ENCODE data around the gene NAA38. TPM values are rescaled to one million over a fixed set of nuclear protein-coding genes. Genes with fewer than 3 reads are reported as not detected.

NAA38 gene
- total RNA-seq, 1 experiment from 2014 or later = 50.2 TPM

DNA sequence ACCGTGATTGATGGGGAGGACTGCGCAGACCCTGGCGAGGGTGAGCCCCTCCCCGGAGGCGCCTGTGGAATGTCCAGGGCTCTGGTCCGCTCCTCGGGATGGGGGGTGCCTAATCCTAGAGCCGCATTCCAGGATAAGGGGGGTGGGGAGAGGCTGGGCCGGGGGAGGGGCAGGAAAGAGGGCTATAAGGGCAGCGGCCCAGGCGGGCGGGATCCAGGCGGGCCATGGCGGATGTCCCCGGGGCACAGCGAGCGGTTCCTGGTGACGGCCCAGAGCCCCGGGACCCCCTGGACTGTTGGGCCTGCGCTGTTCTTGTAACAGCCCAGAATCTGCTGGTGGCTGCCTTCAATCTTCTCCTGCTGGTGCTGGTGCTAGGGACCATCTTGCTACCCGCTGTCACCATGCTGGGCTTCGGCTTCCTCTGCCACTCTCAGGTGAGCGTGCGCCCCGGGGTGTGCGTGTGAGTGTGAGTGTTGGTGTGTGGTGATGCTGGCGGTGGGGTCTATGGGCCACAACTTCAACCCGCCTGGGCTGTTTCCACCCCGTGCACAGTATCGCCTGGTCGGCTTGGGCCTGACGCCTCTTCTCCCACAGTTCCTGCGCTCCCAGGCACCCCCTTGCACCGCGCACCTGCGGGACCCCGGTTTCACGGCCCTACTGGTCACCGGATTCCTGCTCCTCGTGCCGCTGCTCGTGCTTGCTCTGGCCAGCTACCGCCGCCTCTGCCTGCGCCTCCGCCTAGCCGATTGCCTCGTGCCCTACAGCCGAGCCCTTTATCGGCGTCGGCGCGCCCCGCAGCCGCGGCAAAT is 2.3 kb downstream of the NAA38 start, which contains the start of gene TMEM88:
Gene TMEM88, plus strand, starts transcription at position 216 of the 809 bp plus-strand sequence. Its CDS starts 9 bp downstream, at position 225.
- WGBS (ENCODE audit: extremely low coverage, insufficient read length, low lambda C conversion rate) = no CpG with 5 or more reads among the region's 57 CpGs

More for the DNA sequence above, 2.3 kb downstream of the NAA38 start, which contains the start of gene TMEM88:
- no peak within 1 kb of the TSS for H4K91ac ChIP-seq (ENCODE audit: insufficient read length, low read depth, low read length)
- no peak within 1 kb of the TSS for H3K9ac ChIP-seq (ENCODE audit: extremely low read depth, insufficient read length, low read length)
- Mint-ChIP-seq H3K4me3 (peak within 1 kb of the TSS in 1 of 2 experiments; percentile 30), H3K9me3 (0 out of 5 replicates have a peak, but pooled peaks cover 0 to 3% of the 10 kb centered on the region in 2 experiments), H3K27ac (peak within 1 kb of the TSS in 1 of 3 experiments; percentile 59; a peak in 2 of 7 replicates), H3K4me1 (peaks cover 24 to 39% of the 10 kb centered on the region in 2 experiments), H3K36me3 (ENCODE audit: insufficient read depth in 1 of 3, low read depth in 3 of 3) (peaks cover 0 to 36% (median 18%) of the 10 kb centered on the region in 3 experiments; a peak in 4 of 7 replicates), H3K27me3 (ENCODE audit: low read depth) (peaks cover 18% of the 10 kb centered on the region)
- no peak within 1 kb of the TSS for H2BK20ac ChIP-seq (ENCODE audit: low read depth, low read length, poor library complexity, severe bottlenecking)
- no peak within 1 kb of the TSS for H4K5ac ChIP-seq (ENCODE audit: insufficient read length, low read depth, low read length)
- H3K4ac ChIP-seq (ENCODE audit: low read depth, low read length) = no peak within 1 kb of the TSS
- DNase-seq = peak; percentile 81
- H3K79me2 ChIP-seq (ENCODE audit: insufficient read depth, low read length) = no peaks in the 10 kb centered on the region
- no peak within 1 kb of the TSS for H3K18ac ChIP-seq (ENCODE audit: insufficient read length, low read depth, low read length)
- H3K4me2 ChIP-seq (ENCODE audit: insufficient read depth, insufficient read length, low read length) = peak within 1 kb of the TSS; percentile 97
- H2AFZ ChIP-seq (ENCODE audit: low read length) = no peak within 1 kb of the TSS
- H3K4me1 ChIP-seq (ENCODE audit: insufficient read depth, low read length) = no peaks in the 10 kb centered on the region; the same call in 1 of the 2 replicates
- no peak within 1 kb of the TSS for H3K56ac ChIP-seq (ENCODE audit: insufficient read length, low read depth, low read length)
- H3K23ac ChIP-seq (ENCODE audit: insufficient read length, low read depth, low read length) = no peak within 1 kb of the TSS
- no peaks in the 10 kb centered on the region for H3K79me1 ChIP-seq (ENCODE audit: insufficient read depth, low read depth, low read length, poor library complexity, severe bottlenecking)
- no peak within 1 kb of the TSS for H2BK15ac ChIP-seq (ENCODE audit: low read depth, low read length)
- no peaks in the 10 kb centered on the region for H3K9me3 ChIP-seq (ENCODE audit: control insufficient read depth, low read depth, low read length)
- peaks cover 30% of the 10 kb centered on the region; the same call in 1 of the 2 replicates for H3K27me3 ChIP-seq (ENCODE audit: insufficient read depth, low read length)
- no peak within 1 kb of the TSS for H4K8ac ChIP-seq (replicated peaks; ENCODE audit: insufficient read length, low read depth, low read length)
- TF ChIP-seq, protein P1, sequence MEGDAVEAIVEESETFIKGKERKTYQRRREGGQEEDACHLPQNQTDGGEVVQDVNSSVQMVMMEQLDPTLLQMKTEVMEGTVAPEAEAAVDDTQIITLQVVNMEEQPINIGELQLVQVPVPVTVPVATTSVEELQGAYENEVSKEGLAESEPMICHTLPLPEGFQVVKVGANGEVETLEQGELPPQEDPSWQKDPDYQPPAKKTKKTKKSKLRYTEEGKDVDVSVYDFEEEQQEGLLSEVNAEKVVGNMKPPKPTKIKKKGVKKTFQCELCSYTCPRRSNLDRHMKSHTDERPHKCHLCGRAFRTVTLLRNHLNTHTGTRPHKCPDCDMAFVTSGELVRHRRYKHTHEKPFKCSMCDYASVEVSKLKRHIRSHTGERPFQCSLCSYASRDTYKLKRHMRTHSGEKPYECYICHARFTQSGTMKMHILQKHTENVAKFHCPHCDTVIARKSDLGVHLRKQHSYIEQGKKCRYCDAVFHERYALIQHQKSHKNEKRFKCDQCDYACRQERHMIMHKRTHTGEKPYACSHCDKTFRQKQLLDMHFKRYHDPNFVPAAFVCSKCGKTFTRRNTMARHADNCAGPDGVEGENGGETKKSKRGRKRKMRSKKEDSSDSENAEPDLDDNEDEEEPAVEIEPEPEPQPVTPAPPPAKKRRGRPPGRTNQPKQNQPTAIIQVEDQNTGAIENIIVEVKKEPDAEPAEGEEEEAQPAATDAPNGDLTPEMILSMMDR (conservative IDR thresholded peaks at IDR 0.05) = no peak
- H3K23me2 ChIP-seq (ENCODE audit: insufficient read length, low read depth, low read length, poor library complexity, severe bottlenecking) = peaks cover 36% of the 10 kb centered on the region
- H2AK5ac ChIP-seq (ENCODE audit: insufficient read length, low read length) = no peak within 1 kb of the TSS
- no peak within 1 kb of the TSS for H3K27ac ChIP-seq (ENCODE audit: insufficient read length, low read depth, low read length)
- H2BK5ac ChIP-seq (ENCODE audit: insufficient read length, low read length) = no peak within 1 kb of the TSS
- no peaks in the 10 kb centered on the region for H4K20me1 ChIP-seq (ENCODE audit: control insufficient read depth, insufficient read depth, insufficient read length)
- H2BK120ac ChIP-seq (ENCODE audit: low read depth, low read length, poor library complexity, severe bottlenecking) = no peak within 1 kb of the TSS
- peak within 1 kb of the TSS; percentile 21; the same call in 1 of the 2 replicates for H3K14ac ChIP-seq (ENCODE audit: insufficient read depth, low read length)
- no peak within 1 kb of the TSS for H2BK12ac ChIP-seq (ENCODE audit: insufficient read length, low read depth, low read length)
- no peak within 1 kb of the TSS for H3T11ph ChIP-seq (ENCODE audit: low read length)

All from H9 (cell line).